ENCODE data around the gene ABHD11. TPM values are rescaled to one million over a fixed set of nuclear protein-coding genes. Genes with fewer than 3 reads are reported as not detected.
"Not testable (repeated sequence)": the region's sequence is repeated elsewhere in the genome, so short reads cannot be mapped to it uniquely, and the experiment has no call there.

Gene ABHD11
- total and polyA plus RNA-seq, 9 of the 15 experiments (the other 6 are each of a cell fraction or from before 2014, with no cell fraction given), result 7.7 to 44.2 (median 18.9) TPM

DNA sequence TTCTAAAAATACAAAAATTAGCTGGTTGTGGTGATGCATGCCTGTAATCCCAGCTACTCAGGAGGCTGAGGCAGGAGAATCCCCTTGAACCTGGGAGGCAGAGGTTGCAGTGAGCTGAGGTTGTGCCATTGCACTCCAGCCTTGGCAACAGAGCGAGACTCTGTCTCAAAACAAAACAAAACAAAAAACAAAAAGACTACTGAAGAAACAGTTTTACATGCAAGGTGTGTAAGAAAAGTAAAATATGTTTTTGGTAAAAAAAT is 49.1 kb upstream of the ABHD11 start:
- H3K9me3 ChIP-seq (replicated peaks; ENCODE audit: control insufficient read depth, insufficient read depth, low read depth, low read length); DNase-seq (ENCODE audit: extremely low read depth in 1 of 4, low spot score in 3 of 4); BruUV-seq (replicated peaks); H3K36me3 ChIP-seq (ENCODE audit: control insufficient read depth, insufficient read depth, low read length); intact Hi-C loops (cut with micrococcal nuclease); ATAC-seq; in situ Hi-C loops (cut with MboI); H4K20me1 ChIP-seq (replicated peaks; ENCODE audit: control insufficient read depth, insufficient read depth, low read length); FAIRE-seq; H3K79me2 ChIP-seq (ENCODE audit: control insufficient read depth, insufficient read depth, low read length); H3K27me3 ChIP-seq (ENCODE audit: control insufficient read depth in 2 of 2, insufficient read depth in 2 of 2, low read length in 2 of 2); CTCF ChIA-PET (ENCODE audit: low intra/inter-chr PET ratio); H3K4me3 ChIP-seq; H3K9me1 ChIP-seq (ENCODE audit: control insufficient read depth, insufficient read depth, low read length): not testable (repeated sequence)
- POLR2A ChIA-PET, result interaction anchor here (1.9 kb wide), 1 partner anchor 35 kb away, joined by 5 read pairs; no protein-coding TSS in a partner anchor
- Histone ChIP-seq H3K27ac (ENCODE audit: extremely low read depth, low read depth, low read length) (peak overlapping the region; percentile 69; the same call in 1 of the 3 replicates), H3K4me1 (replicated peaks in 1 of 2; ENCODE audit: control insufficient read depth in 2 of 2, insufficient read depth in 2 of 2, low read length in 2 of 2) (peaks cover 11 to 24% of the 10 kb centered on the region in 2 experiments; a peak in 4 of 5 replicates), H3K4me2 (ENCODE audit: insufficient read depth, low read length) (peak overlapping the region; percentile 19; the same call in 1 of the 2 replicates), H2AFZ (ENCODE audit: low read depth, low read length) (peak overlapping the region; percentile 87), H3K9ac (ENCODE audit: insufficient read depth in 1 of 2, low read depth in 2 of 2, low read length in 2 of 2) (peak overlapping the region in 1 of 2 experiments; percentile 48; a peak in 1 of 4 replicates)
- TF ChIP-seq, protein P1, sequence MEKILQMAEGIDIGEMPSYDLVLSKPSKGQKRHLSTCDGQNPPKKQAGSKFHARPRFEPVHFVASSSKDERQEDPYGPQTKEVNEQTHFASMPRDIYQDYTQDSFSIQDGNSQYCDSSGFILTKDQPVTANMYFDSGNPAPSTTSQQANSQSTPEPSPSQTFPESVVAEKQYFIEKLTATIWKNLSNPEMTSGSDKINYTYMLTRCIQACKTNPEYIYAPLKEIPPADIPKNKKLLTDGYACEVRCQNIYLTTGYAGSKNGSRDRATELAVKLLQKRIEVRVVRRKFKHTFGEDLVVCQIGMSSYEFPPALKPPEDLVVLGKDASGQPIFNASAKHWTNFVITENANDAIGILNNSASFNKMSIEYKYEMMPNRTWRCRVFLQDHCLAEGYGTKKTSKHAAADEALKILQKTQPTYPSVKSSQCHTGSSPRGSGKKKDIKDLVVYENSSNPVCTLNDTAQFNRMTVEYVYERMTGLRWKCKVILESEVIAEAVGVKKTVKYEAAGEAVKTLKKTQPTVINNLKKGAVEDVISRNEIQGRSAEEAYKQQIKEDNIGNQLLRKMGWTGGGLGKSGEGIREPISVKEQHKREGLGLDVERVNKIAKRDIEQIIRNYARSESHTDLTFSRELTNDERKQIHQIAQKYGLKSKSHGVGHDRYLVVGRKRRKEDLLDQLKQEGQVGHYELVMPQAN (IDR thresholded peaks at IDR 0.05; ENCODE audit: borderline replicate concordance), result peak; percentile 42
- TF ChIP-seq BCOR (IDR thresholded peaks at IDR 0.05) (0 out of 2 replicates have a peak, but pooled peaks have one; percentile 4), CSDE1 (IDR thresholded peaks at IDR 0.05) (0 out of 4 replicates have a peak, but pooled peaks of 1 of the 2 experiments have one; percentile 51), RFX1 (IDR thresholded peaks at IDR 0.05) (0 out of 2 replicates have a peak, but pooled peaks have one; percentile 4), DNMT1 (IDR thresholded peaks at IDR 0.05) (0 out of 2 replicates have a peak, but pooled peaks have one; percentile 52), SMARCA5 (IDR thresholded peaks at IDR 0.05) (peak; percentile 25; the same call in 1 of the 2 replicates), PHB2 (IDR thresholded peaks at IDR 0.05; ENCODE audit: low read depth) (0 out of 2 replicates have a peak, but pooled peaks have one; percentile 61), ARID1B (IDR thresholded peaks at IDR 0.05) (0 out of 2 replicates have a peak, but pooled peaks have one; percentile 8), HLTF (IDR thresholded peaks at IDR 0.05) (peak; percentile 60; the same call in 1 of the 2 replicates), EHMT2 (IDR thresholded peaks at IDR 0.05) (0 out of 2 replicates have a peak, but pooled peaks have one; percentile 27), ARNT (IDR thresholded peaks at IDR 0.05) (0 out of 4 replicates have a peak, but pooled peaks of 1 of the 2 experiments have one; percentile 37), THRAP3 (IDR thresholded peaks at IDR 0.05; ENCODE audit: borderline replicate concordance) (peak; percentile 86; the same call in 1 of the 2 replicates), MTA1 (IDR thresholded peaks at IDR 0.05; ENCODE audit: borderline replicate concordance) (0 out of 2 replicates have a peak, but pooled peaks have one; percentile 9)
- TF ChIP-seq, protein P2, sequence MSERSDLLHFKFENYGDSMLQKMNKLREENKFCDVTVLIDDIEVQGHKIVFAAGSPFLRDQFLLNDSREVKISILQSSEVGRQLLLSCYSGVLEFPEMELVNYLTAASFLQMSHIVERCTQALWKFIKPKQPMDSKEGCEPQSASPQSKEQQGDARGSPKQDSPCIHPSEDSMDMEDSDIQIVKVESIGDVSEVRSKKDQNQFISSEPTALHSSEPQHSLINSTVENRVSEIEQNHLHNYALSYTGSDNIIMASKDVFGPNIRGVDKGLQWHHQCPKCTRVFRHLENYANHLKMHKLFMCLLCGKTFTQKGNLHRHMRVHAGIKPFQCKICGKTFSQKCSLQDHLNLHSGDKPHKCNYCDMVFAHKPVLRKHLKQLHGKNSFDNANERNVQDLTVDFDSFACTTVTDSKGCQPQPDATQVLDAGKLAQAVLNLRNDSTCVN (CRISPR knock-in tag; IDR thresholded peaks at IDR 0.05), result 0 out of 2 replicates have a peak, but pooled peaks have one; percentile 40
- TF ChIP-seq, protein P3, sequence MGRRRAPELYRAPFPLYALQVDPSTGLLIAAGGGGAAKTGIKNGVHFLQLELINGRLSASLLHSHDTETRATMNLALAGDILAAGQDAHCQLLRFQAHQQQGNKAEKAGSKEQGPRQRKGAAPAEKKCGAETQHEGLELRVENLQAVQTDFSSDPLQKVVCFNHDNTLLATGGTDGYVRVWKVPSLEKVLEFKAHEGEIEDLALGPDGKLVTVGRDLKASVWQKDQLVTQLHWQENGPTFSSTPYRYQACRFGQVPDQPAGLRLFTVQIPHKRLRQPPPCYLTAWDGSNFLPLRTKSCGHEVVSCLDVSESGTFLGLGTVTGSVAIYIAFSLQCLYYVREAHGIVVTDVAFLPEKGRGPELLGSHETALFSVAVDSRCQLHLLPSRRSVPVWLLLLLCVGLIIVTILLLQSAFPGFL (CRISPR knock-in tag; IDR thresholded peaks at IDR 0.05), result 0 out of 2 replicates have a peak, but pooled peaks have one; percentile 49
- 93% methylated on average over 1 of the region's 1 CpG for WGBS (ENCODE audit: insufficient coverage, low coverage, missing lambda C conversion rate)

Measured in K562 (cell line).